Fibroblast of skin of left quadriceps (primary cell): ENCODE results near the gene HES5.

Experiments used
- DNase-seq, 2 experiments: peaks; one replicate each; pipeline ENCODE4 v3.0.0-alpha.2; 2013; ENCODE audit warnings: low read depth in 2 of 2

Gene HES5

GRCh38 chr1:2530513-2531361 lies 674 bp upstream of the HES5 start:
- no peak for DNase-seq

- DNase-seq: no peak
These were observed 888 bp downstream of the HES5 start for GRCh38 chr1:2528966-2529783.

- no peak for DNase-seq
These were observed 1.5 kb downstream of the HES5 start for GRCh38 chr1:2528611-2528965.

GRCh38 chr1:2528016-2528415 lies 2.0 kb downstream of the HES5 start:
- DNase-seq: no peak

- no peak for DNase-seq
These were observed 2.6 kb downstream of the HES5 start for GRCh38 chr1:2527556-2527860.

GRCh38 chr1:2526824-2527555 lies 3.1 kb downstream of the HES5 start:
- DNase-seq: no peak

- peak; percentile 76 to 78 for DNase-seq
These were observed 3.9 kb downstream of the HES5 start, which contains the start of gene PANK4 for GRCh38 chr1:2525920-2526823. PANK4 (minus strand) TSS chr1:2526596; CDS start chr1:2526587, 9 bp downstream.

- no peak for DNase-seq
These were observed 4.5 kb downstream of the HES5 start for GRCh38 chr1:2525572-2525919.

DNA sequence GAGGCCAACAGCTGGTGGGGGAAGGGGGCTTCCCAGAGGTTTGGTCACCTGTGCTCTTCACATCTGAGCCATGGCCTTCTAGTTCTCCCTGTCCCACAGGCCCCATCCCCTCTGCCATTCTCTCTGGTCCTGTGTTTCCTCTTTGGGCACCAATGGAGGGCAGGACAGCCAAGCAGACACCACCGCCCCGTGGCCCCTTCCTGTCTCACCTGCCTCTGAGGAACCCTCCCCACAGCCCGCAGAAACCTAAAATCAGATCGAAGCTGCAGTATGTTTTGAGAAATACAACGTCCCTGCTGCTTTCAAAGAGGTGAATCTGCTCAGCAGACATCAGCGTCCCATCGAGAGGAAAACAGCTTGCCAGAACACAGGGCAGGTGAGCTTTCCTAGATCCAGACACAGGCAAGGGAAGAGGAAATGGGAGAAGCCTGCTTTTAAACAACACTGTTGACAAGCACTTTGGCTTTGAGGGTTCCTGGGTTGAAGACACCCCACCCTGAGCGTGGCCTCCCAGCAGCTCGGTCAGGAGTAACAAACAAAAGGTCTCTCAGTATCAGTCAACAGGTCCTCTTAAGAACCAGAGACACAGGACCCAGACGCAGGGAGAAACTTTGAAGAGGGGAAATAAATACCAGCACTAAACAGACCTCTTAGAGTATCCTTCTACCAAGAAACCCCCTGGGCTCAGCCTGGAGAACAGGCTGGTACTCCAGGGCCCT lies 6.0 kb downstream of the HES5 start:
- no peak for DNase-seq

GRCh38 chr1:2523191-2523890 lies 6.7 kb downstream of the HES5 start:
- no peak for DNase-seq

DNA sequence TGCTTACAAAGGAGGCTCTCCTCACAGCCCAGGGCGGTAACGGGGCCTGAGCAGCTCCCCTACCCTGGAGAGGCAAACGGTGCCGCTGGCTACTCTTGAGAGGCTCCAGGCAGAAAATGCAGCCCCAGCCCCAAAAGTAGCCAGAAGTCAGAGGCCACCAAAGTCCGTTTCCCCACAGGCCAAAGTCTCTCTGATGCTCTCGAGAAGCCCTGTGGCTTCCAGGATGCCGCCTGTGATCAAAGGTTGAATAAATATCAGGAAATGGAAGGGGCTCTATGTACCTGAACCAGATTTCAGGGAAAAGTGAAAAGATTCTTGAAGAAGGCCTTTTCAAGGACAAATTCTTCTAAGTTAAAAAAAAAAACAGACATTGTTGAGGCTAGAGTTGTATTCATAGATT lies 7.8 kb downstream of the HES5 start:
- DNase-seq: no peak

- DNase-seq: no peak
These were observed 9.3 kb downstream of the HES5 start for GRCh38 chr1:2520806-2521205.

- DNase-seq: no peak
These were observed 9.9 kb downstream of the HES5 start for GRCh38 chr1:2520206-2520605.

GRCh38 chr1:2519729-2520128 lies 10.3 kb downstream of the HES5 start:
- no peak for DNase-seq

- DNase-seq: no peak
These were observed 10.9 kb downstream of the HES5 start for GRCh38 chr1:2519029-2519685.

- no peak for DNase-seq
These were observed 11.5 kb downstream of the HES5 start for GRCh38 chr1:2518528-2518927.

DNA sequence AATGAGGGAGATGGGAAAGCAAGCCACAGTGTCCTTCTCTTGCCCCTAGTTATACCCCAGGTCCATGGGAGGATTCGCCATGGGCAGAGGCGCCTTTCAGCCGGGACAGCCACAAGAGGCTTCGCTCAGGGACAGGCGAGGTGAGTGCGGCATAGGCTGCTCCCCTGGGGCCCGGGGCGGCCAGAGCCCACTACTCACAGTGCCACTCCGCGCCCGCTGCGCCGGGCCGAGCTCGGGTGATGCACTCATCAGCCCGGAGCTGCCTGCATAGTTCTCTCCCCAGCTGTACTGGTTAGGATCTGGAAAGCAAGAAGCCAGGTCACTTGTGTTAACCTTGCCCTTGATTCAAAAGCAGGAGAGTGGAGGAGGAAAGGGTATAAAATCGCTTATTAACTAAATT lies 12.1 kb downstream of the HES5 start:
- no peak for DNase-seq

- no peak for DNase-seq
These were observed 13.1 kb downstream of the HES5 start for GRCh38 chr1:2516946-2517345.

GRCh38 chr1:2516124-2516523 lies 13.9 kb downstream of the HES5 start:
- DNase-seq: no peak

DNA sequence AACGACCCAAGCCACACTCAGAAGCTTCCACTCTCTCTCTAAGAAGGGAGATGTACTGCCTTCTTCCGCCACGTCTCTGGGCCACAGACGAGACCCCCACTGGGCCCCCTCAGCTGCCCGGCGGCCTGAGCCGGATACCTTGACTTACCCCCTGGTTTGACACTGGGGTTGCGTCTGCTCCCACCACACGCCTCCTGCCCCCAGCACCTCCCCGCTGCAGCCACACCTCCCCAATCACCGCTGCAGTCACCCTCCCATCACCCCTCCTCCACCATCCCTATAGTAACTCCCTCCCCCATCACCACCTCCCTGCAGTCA lies 14.3 kb downstream of the HES5 start:
- DNase-seq: no peak
